Stimulated activated CD4-positive, alpha-beta T cell treated with anti-CD3 and anti-CD28 coated beads, Interleukin-4, amount 100 ng/mL, for 48 hours (primary cell): ENCODE data around the gene PPP1R11.
"Not testable (repeated sequence)": the region's sequence is repeated elsewhere in the genome, so short reads cannot be mapped to it uniquely, and the experiment has no call there.

Experiments used
- DNase-seq, 2 donors: peaks; one replicate each; pipeline ENCODE4 v3.0.0-alpha.2; 2020; ENCODE audit warnings: low read depth in 2 of 2

PPP1R11 gene, protein sequence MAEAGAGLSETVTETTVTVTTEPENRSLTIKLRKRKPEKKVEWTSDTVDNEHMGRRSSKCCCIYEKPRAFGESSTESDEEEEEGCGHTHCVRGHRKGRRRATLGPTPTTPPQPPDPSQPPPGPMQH

DNA sequence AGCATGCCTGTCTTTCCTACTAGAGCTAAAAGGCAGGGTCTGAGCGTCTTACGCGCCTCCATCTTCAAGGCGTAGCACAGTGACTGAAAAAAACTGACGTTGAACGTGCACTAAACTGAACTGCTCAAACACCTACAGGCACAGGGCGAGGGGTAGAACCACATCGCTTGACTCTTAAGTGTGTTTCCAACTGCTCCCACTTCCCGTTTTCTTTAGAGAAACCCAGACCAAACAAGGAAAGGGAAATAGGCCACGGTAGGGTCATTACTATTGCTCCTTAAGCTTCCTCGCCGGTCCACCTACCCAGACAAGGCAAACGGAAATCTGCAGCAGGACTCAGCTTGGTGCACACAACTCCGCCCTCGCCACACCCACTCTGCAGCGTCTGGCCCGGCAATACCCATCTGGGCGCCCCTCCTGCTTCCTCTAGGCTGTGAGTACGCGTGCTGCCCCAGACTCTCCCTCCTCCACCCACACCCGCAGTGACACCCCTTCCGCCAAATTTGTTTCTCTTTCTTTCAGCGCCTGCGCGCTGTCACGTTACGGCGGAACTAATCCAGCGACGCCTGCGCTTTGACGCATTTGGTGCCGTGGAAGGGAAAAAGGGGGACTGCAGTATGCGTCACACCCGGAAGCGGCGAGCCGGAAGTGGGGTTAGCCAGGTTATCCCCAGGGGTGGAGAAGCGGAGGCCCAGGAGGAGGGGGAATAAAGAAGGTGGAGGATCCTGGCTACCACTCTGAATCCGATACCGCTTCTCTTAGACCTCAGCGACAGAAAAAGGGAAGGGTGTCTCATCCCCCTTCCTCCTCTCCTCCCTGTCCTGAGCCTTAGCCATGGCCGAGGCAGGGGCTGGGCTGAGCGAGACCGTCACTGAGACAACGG, at the start of gene PPP1R11:
PPP1R11 (plus strand) TSS at position 622 of the 883 bp plus-strand sequence; CDS start at position 835, 213 bp downstream.
- DNase-seq, result peak; percentile 93 to 98

DNA sequence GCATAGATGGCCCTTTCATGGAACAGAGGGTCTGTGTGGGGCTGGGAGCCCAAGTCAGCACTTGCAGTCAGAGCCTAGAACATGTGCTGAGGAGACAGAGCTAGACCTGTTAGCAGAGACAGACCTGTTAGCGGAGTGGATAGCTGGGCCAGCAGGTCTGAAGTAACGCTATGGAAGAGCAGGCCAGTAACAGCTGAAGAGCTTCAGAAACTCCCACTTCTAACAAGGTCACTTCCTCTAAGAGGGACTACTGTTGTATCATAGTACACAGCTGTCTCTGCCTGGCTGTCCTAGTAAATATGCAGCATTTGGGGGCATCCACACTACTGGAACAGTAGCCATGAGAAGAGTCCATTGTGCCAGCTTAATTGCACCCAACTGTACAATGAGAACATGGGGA, 47.2 kb upstream of the PPP1R11 start:
- no peak for DNase-seq

DNA sequence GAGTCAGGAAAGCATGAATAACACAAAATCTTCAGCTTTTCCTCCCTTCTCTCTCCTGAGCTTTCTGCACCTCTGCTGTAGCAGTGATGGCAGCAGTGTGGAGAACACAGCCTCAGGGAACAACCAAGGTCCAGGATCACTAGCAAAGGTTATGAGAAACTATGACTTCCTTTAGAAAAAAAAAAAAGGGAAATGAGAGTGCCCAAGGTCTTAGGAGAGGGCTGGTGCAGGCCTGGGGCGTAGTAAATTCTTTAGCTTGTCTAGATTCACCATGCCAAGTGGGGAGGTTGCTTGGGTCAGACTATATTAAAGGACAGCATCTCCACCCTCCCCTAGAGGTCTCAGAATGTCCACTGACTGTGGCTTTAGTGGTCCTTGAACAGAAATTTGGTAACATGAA, 46.4 kb upstream of the PPP1R11 start:
- DNase-seq, result no peak

DNA sequence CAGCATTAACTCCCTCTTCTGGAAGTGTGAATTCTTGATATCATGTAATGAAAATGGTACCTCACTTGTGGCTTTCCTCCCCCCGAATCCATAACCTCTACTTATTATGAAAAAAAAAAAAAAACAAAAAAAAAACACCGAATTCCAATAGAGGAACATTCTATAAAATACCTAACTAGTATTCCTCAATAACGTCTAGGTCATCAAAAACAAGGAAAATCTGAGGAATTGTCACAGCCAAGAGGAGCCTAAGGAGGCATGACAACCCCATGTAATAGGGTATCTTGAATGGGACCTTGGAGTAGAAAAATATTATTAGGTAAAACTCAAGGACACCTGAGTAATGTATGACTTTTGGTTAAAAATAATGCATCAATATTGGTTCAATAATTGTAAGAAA, 44.8 kb upstream of the PPP1R11 start:
- no peak for DNase-seq

DNA sequence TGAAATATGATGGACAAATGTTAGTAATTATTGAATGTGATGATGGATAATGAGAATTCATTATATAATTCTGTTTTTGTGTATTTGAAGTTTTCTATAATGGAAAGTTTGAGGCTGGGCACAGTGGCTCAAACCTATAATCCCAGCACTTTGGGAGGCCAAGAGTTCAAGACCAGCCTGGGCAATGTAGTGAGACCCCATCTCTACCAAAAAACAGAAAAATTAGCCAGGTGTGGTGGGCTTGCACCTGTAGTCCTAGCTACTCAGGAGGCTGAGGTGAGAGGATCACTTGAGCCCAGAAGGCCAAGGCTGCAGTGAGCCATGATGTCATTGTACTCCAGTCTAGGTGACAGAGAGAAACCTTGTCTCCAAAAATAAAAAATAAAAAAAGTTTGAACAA, 44.3 kb upstream of the PPP1R11 start:
- DNase-seq, result not testable (repeated sequence)

DNA sequence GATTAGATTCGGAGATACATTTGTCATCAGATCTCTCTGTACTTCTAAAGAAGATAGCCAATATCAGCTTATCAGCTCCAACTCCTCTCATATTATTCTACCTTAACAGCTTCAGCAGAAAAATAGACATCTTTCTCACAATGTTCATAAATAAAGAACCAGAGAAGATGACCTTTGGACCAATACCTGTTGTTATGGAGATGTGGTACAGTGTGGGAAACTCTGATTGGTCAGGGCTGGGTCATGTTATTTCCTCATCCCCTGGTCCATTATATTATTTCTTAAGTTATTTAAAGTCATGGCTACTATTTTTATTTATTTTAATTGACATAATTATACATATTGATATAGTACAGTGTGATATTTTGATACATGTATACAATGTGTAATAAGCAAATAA, 41.8 kb upstream of the PPP1R11 start:
- no peak for DNase-seq

DNA sequence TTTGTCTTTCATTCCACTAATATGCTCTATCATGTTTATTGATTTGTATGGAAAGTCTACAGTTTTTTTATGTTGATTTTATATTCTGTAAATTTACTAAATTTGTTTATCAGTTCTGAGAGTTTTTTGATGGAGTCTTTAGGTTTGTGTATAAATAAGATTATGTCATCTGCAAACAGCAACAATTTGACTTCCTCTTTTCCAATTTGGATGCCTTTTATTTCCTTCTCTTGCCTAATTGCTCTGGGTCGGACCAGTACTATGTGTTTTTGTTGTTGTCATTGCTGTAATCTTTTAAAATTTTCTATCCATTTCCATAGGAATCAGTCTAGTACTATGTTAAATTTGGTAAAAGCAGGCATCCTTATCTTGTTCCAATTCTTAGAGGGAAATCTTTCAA, 37.4 kb upstream of the PPP1R11 start:
- DNase-seq, result no peak

DNA sequence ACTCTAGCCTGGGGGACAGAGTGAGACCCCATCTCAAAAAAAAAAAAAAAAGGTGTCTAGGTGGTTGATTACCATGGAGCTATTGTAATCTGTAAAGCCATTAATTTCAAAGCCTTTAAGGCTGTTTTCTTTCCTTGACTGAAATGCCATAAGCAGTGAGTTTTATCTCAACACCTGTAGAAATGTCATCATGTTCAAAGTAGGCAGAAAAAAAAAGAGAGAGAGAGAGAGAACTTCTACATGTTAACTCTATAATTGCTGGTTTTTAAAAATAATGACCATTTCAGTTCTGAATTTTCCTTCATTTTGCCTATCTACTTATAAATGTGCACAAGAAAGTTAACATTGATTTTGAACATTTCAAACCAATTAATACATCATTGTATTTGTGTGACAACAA, 35.6 kb upstream of the PPP1R11 start:
- no peak for DNase-seq

DNA sequence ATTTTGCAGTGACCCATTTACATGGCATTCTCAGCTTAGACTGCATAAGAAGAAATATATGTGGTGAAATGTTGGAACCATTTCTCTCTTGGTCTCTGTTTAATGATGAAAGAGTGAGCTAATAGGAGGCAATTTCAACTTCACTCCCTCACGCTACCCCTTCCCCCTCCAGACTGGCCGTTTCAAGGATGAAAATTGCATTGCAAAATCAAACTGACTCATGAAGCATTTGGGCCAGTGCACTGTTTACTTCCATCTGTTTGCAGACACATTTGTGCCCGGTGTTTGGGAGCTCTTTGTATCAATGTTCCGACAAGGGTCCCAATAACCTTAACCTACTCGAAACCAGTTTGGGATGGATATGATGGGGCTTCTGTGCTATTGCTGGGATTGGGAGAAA, 33.6 kb upstream of the PPP1R11 start:
- not testable (repeated sequence) for DNase-seq

DNA sequence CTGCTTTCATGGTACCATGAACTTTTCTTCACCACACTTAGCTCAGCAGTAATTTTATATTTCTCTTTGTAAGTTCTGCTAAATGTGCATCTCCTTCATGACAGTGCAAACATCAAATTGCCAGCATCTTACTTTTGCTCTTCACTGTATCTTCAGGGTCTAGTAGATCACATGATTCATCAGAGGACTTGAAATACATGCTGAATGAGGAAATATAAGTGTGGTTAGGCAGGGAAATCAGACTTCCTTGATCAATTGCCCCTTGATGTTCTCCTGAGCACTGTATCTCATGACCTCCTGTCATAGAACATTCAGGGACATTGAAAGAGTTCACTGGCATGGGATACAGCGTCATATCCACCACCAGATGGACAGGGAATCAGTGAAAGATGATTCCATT, 31.2 kb upstream of the PPP1R11 start:
- no peak for DNase-seq

DNA sequence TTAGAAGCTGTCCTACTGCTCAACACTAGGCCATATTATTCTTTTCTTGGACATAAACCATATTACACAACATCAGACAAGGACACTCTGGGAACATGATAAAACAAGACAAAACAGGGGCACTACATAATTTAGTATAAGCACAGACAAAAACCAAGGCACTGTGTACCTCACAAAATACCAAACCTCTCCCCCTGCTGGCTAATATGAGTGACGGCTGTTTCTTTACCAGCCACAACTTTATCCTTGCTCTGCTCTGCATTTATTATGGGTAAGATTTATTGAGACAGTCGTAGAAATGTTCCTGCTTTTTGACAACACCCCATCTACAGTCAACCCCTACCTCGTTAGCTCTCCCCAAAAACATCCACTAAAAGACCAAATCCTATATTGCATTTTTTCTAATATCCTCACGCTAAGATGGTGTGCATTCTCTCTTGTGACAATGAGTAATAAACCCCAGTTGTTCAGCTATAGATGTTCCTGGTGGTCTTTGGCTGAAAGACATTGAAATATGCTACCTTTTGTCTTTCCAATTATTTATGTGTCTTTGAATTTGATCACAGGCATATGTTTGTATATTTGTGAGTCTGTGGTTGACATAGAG, 29.7 kb upstream of the PPP1R11 start:
- DNase-seq, result no peak

DNA sequence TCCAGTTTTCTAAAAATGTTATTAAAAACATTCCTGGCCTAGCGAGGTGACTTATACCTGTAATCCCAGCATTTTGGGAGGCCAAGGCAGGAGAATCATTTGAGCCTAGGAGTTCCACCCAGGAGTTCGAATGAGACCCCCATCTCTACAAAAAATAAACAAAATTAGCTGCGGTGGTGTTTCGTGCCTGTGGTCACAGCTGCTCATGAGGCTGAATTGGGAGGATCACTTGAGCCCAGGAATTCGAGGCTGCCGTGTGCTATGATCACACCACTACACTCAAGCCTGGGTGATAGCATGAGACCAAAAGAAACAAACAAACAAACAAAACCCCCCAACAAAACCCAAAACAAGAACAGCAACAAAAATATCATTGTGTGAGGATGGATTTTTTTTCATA, 25.8 kb upstream of the PPP1R11 start:
- no peak for DNase-seq

DNA sequence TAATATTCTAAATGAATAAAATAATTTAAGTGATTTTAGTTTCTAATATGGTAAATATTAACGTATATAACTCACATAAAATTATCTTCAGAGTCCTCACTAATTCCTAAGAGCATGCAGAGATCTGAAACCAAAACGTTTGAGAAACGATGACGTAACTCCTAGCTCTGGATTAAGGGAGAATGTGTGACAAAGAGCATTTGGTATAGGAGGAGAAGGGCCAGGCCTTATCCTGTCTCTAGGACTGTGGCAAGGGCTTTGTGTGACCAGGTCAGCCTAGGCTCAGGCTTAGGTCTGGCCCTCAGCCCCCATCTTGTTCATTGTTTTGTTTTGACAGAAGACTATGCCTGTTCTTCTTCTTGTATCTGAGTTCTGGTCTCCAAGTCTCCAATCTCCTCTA, 25.2 kb upstream of the PPP1R11 start:
- no peak for DNase-seq

DNA sequence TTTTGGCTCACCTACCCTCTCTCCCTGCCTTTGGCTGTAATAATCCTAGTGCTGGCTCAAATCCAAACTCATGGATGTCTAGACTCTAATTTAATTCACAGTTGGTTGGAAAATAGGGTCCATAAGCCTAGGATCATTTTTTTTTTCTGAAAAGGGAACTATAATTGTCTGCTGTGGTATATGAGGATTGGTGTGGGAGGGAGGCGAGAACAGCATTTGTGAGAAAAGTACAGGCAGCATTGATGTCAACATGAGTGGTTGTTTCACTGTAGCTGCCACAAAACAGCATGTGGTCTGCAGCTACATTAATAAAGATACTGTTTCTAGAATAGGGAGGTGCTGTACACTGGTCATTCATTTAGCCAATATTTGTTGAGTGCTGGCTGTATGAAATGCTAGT, 24.5 kb upstream of the PPP1R11 start:
- DNase-seq, result no peak

DNA sequence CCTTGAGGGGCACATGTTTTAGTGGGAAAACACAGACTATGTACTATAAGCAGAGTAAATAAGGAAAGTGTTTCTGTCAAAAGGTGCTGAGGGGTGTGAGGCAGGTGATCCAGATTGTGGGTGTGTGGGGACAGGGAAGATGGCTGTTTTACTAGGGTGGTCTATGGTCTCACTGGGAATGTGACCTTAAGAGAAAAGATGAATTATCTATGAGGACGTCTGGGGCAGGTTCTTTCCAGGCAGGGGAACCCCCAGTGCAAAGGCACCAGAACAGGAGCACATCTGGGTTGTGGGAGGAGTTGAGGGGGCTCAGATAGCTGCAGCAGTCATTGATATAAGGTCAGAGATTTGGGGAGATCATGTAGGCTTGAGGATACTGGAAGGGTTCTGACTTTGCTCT, 24.1 kb upstream of the PPP1R11 start:
- no peak for DNase-seq

DNA sequence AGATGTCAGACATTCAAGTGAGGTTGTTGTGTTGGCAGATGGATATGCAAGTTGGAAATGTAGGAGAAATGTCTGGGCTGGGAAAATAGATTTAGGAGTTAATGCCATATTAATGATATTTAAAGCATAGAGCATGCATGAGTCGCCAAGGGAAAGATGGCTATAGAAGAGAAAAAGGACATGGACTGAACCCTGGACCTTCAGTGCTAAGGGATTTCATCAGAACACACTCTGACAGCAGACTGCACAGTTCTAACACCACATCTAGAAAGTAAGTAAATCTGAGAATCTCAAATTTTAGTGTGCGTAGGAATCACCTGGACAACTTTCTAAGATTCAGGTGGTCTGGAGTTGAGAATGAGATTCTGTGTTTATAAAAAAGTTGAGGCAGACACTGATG, 23.3 kb upstream of the PPP1R11 start:
- no peak for DNase-seq

DNA sequence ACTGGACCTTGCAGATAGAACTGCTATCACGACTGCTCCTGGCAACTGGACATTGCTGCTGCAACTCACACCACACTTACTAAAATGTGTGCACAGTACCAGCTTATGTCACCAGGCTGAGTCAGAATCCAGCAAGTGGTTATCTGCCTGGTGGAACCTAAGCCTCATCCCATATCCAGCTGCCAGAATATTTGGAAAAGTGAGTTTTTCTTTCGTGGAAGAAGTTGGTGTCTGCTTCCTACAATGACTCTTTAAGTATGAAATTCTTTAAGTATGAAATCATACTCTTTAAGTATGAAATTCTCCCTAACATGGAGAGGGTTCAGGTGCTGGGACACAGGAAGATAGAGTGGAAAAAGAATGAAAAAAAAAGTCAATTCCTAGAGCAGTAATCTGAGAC, 22.4 kb upstream of the PPP1R11 start:
- DNase-seq, result no peak

DNA sequence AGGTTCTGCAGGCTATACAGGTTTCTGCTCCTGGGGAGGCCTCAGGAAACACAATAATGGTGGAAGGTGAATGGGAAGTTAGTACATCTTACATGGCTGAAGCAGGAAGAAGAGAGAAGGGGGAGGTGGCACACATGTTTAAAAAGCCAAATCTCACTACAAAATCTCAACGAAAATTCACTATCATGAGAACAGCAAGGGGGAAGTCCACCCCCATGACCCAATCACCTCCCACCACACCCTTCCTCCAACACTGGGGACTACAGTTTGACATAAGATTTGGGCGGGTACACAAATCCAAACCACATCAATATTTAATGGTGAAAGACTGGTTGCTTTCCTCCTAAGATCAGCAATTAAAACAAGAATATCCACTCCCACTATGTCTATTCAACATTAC, 19.8 kb upstream of the PPP1R11 start:
- no peak for DNase-seq

DNA sequence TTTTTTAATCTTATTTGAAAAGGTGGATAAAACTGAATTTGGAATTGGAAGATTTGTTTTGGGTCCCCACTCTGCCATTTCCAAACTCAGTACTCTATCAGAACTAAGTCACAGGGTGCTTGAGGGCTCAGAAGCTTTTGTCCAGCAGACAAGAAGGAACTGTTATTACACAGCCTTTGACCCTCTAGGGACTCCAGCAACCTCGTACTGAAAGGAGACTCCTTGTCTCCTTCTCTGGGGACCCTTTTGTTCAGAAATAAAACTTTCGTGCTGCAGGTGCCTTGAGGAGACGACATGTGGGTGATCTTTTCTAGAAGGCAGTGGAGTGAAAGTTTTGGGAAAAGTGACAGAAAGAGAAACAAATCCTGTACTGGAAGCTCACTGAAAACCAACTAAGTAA, 13.3 kb upstream of the PPP1R11 start:
- DNase-seq, result no peak

DNA sequence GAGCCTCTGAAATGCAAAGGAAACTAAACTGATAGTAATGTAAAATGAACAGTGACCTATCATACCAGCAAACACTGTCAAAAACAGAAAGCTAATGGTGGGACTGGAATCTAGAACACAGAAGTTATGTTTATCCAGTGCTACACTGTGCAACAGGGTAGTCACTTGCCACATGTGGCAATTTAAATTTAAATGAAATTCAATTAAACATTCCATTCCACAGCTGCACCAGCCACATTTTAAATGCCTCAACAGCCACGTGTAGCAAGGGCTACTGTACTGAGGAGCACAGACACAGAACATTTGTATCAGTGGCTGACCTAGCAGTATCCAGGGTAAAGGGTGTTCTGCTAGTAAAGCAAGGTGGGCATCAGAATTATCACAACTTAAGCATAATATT, 11.5 kb upstream of the PPP1R11 start:
- DNase-seq, result no peak

DNA sequence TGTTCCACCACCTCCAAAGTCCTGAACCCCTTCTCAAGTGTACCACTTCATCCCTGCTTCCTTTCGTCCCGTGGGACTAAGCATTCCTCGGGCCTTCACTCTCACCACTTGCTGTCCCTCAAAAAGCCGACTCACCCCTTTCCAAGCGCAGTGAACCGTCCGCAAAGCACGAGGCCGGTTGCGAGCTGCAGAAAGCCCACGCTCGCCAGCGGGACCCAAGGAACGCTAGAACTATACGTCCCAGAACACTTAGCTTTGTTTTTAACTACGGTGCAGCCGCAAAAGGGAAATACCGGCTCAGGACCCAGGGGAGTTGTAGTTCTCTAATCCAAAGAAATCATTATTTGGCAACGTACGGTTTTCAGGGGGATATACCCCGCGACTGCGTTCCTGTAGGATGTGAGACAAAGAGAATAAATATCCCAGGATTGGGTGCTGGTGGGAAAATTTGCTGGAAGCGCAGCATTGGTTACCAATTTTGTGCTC, 6.3 kb upstream of the PPP1R11 start:
- peak in 1 of 2 donors; percentile 26 for DNase-seq

DNA sequence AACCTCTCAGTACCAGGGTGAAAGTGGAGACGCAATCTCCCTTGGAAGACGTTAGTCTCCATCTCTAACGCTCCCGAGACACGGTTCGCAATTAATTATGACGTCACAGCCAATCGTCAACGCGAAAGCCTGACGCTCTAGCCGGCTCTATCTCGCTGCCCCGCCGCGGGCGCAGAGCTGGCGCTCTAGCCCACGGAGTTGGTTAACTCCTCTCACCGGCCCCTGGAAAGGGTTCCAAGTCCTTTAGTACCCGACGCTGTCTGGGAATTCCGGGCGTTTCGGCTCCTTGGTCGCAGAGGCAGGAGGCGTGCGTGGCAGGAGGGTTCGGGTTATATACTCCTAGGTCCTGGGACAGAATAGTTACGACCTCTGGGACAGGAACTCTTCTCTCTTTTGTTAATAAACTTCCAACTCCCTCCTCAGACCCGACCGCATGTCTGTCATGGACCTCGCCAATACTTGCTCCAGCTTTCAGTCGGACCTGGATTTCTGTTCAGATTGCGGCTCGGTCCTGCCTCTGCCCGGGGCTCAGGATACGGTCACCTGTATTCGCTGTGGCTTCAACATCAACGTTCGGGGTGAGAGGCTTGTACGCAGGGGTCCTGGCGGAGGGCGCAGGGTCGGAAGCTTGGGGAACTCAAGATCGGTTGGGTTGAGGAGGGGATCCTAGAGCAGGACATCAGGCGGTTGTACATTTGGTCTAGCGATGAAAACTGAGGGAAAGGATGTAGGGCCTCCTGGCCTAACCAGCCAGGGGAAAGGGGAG, 5.7 kb upstream of the PPP1R11 start, which contains the start of gene POLR1H:
POLR1H (plus strand) TSS at position 174 of the 766 bp plus-strand sequence; CDS start at position 434, 260 bp downstream.
- DNase-seq, result peak; percentile 70 to 76
